Fibroblast of pulmonary artery (primary cell): ENCODE results near the gene GPATCH4.

Experiments used
- DNase-seq: peaks from one replicate; pipeline ENCODE4 v3.0.0-alpha.2; 2010; ENCODE audit warnings: low read depth
- H3K4me3 ChIP-seq: replicated peaks from 2 replicates; pipeline ENCODE4 v1.5.1; 2011; ENCODE audit warnings: low read depth, mild to moderate bottlenecking, control low read depth, low read length, moderate library complexity
- CTCF ChIP-seq: IDR thresholded peaks from 2 replicates; pipeline ENCODE4 v1.5.1; 2011; ENCODE audit warnings: mild to moderate bottlenecking, control low read depth, low read length, inconsistent platforms; ENCODE audit errors: missing control alignments

The GPATCH4 gene

GRCh38 chr1:156544592-156545102 lies 56.6 kb downstream of the GPATCH4 start:
- DNase-seq, result no peak
- H3K4me3 ChIP-seq, result no peak overlapping the region
- TF ChIP-seq CTCF, result no peak
